SJCRH30 (cell line): Measurements from ENCODE around the gene ZFP91. TPM values are rescaled to one million over a fixed set of nuclear protein-coding genes. Genes with fewer than 3 reads are reported as not detected.
A peak's percentile ranks its signal among the peaks of the same experiment; 100 is the strongest.

ENCODE experiments used
- DNase-seq, 2 experiments: peaks; one replicate each; pipeline ENCODE4 v3.0.0-alpha.2; 2015 to 2020
- H3K27ac ChIP-seq: fragments of 250-450 bp; sonication (Bioruptor Pico); 2 replicates; pipeline ENCODE4 v1.5.1; 2020; ENCODE audit warnings: mild to moderate bottlenecking, moderate library complexity
- H3K27me3 ChIP-seq: fragments of 250-450 bp; sonication (Bioruptor Pico); 2 replicates; pipeline ENCODE4 v1.5.1; 2020; ENCODE audit warnings: mild to moderate bottlenecking, moderate library complexity
- H3K36me3 ChIP-seq: fragments of 250-450 bp; sonication (Bioruptor Pico); 2 replicates; pipeline ENCODE4 v1.5.1; 2020; ENCODE audit warnings: mild to moderate bottlenecking, moderate library complexity
- H3K4me1 ChIP-seq: fragments of 250-450 bp; sonication (Bioruptor Pico); 2 replicates; pipeline ENCODE4 v1.5.1; 2020; ENCODE audit warnings: mild to moderate bottlenecking, moderate library complexity
- H3K4me3 ChIP-seq: fragments of 250-450 bp; sonication (Bioruptor Pico); 2 replicates; pipeline ENCODE4 v1.5.1; 2020; ENCODE audit warnings: mild to moderate bottlenecking, moderate library complexity
- H3K9me3 ChIP-seq: fragments of 250-450 bp; sonication (Bioruptor Pico); replicated peaks from 2 replicates; pipeline ENCODE4 v1.5.1; 2020; ENCODE audit warnings: mild to moderate bottlenecking, moderate library complexity
- total RNA-seq: library from RNA; depleted of rRNA; stranded (reverse); fragments of >200 nt; shearing (Covaris generic); gene quantifications from 2 replicates; pipeline ENCODE4 v1.2.3, GENCODE V29; 2014

Gene ZFP91
- total RNA-seq, 1 experiment from 2014 or later, result 60.5 TPM

- peak in 1 of 2 experiments; percentile 28 for DNase-seq
- Histone ChIP-seq H3K36me3 (peaks cover 6% of the 10 kb centered on the region; the same call in 1 of the 2 replicates), H3K4me3 (peak overlapping the region; percentile 84), H3K9me3 (no peaks in the 10 kb centered on the region), H3K27me3 (no peaks in the 10 kb centered on the region), H3K27ac (peak overlapping the region; percentile 99), H3K4me1 (0 out of 2 replicates have a peak, but pooled peaks cover 3% of the 10 kb centered on the region)
Measured at GRCh38 chr11:58576887-58577471, 1.9 kb upstream of the ZFP91 start.

GRCh38 chr11:58577555-58578135 is 1.2 kb upstream of the ZFP91 start:
- Histone ChIP-seq H3K27ac (peak overlapping the region; percentile 99), H3K4me3 (peak overlapping the region; percentile 84), H3K36me3 (peaks cover 6% of the 10 kb centered on the region; the same call in 1 of the 2 replicates), H3K4me1 (0 out of 2 replicates have a peak, but pooled peaks cover 3% of the 10 kb centered on the region), H3K27me3 (no peaks in the 10 kb centered on the region), H3K9me3 (no peaks in the 10 kb centered on the region)
- DNase-seq, result peak; percentile 69 to 77

DNA sequence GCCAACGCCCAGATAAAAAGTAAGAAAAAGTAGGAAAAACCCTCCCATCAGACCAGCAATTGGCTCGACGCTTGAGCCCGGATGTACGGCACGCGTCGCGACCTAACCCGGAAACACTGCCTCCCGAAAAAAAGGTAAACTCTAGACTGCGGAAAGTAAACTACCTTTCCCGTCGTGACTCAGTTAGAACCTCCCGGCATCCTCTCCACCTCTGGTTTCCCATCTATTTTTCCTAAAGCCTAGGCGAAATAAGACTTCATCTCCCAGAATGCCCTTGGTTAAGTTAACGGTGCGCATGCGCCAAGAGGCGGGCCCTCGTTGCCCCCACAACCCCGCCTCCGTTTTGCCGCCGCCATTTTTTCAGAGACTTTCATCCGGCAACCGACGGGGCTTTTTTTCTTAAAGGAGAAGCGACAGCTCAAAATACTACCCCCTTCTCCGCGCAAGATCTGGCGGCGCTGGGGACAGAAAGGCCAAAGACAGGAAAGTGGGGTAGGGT is 678 bp upstream of the ZFP91 start:
- Histone ChIP-seq H3K27me3 (no peaks in the 10 kb centered on the region), H3K4me3 (peak overlapping the region; percentile 84), H3K36me3 (peaks cover 6% of the 10 kb centered on the region; the same call in 1 of the 2 replicates), H3K9me3 (no peaks in the 10 kb centered on the region), H3K4me1 (0 out of 2 replicates have a peak, but pooled peaks cover 3% of the 10 kb centered on the region), H3K27ac (peak overlapping the region; percentile 99)
- DNase-seq, result peak; percentile 90 to 97

- Histone ChIP-seq H3K36me3 (peaks cover 6% of the 10 kb centered on the region), H3K27me3 (no peaks in the 10 kb centered on the region), H3K4me1 (0 out of 2 replicates have a peak, but pooled peaks cover 3% of the 10 kb centered on the region), H3K4me3 (peak overlapping the region; percentile 84), H3K27ac (peak overlapping the region; percentile 99), H3K9me3 (no peaks in the 10 kb centered on the region)
- peak; percentile 89 for DNase-seq
Measured at GRCh38 chr11:58579192-58580129, 598 bp downstream of the ZFP91 start.

DNA sequence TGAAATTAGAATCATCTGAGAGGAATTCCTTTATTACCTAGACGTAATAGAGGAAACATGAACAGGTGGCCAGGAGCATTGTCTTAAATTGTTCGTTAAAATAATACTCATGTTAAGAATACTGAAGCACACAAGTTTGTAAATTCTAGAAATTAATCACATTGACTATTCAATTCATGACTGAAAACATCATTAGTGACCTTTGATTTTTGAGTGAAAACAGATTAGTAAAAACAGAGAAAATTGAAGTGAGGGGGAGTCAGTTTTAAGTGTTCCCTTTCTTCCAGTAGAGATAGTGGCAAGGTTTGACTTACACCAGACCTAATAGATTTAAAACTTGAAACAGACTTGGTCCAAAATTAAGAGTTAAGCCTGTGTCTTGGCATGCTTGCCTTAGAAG is 1.4 kb downstream of the ZFP91 start:
- peak overlapping the region; percentile 99; the same call in 1 of the 2 replicates for H3K27ac ChIP-seq
- H3K36me3 ChIP-seq, result peaks cover 14% of the 10 kb centered on the region
- H3K27me3 ChIP-seq, result no peaks in the 10 kb centered on the region
- no peak for DNase-seq
- 0 out of 2 replicates have a peak, but pooled peaks cover 6% of the 10 kb centered on the region for H3K4me1 ChIP-seq
- H3K4me3 ChIP-seq, result peak overlapping the region; percentile 84
- H3K9me3 ChIP-seq, result no peaks in the 10 kb centered on the region

GRCh38 chr11:58582437-58582836 is 3.6 kb downstream of the ZFP91 start:
- H3K27ac ChIP-seq, result no peak overlapping the region
- DNase-seq, result no peak
- no peaks in the 10 kb centered on the region for H3K9me3 ChIP-seq
- H3K36me3 ChIP-seq, result peaks cover 29% of the 10 kb centered on the region
- 0 out of 2 replicates have a peak, but pooled peaks cover 3% of the 10 kb centered on the region for H3K4me1 ChIP-seq
- H3K27me3 ChIP-seq, result no peaks in the 10 kb centered on the region
- no peak overlapping the region for H3K4me3 ChIP-seq

DNA sequence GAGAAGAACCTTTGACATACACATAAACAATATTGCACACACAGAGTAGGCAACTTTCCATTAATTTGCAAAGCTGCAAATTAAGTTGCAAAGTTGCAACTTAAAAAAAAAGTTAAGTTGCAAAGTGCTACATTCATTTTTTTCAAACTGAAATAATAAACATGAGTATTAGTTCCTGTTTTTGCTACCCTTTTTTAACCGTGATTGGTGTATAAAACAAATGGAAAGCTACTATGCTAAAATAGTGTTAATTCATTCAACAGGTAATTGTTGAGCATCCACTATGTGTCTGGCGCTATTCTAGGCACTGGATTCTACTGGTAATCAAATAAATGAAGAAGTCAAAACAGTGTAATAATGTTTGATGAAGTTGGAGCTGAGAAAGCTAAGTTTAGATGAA is 8.1 kb downstream of the ZFP91 start:
- no peak overlapping the region for H3K27ac ChIP-seq
- no peak for DNase-seq
- peaks cover 26% of the 10 kb centered on the region for H3K36me3 ChIP-seq
- no peak overlapping the region for H3K4me3 ChIP-seq
- H3K27me3 ChIP-seq, result no peaks in the 10 kb centered on the region
- no peaks in the 10 kb centered on the region for H3K9me3 ChIP-seq
- H3K4me1 ChIP-seq, result 0 out of 2 replicates have a peak, but pooled peaks cover 3% of the 10 kb centered on the region

GRCh38 chr11:58591659-58592058 is 12.8 kb downstream of the ZFP91 start:
- peaks cover 14% of the 10 kb centered on the region for H3K36me3 ChIP-seq
- H3K27ac ChIP-seq, result no peak overlapping the region
- no peaks in the 10 kb centered on the region for H3K9me3 ChIP-seq
- DNase-seq, result no peak
- no peak overlapping the region for H3K4me3 ChIP-seq
- no peaks in the 10 kb centered on the region for H3K4me1 ChIP-seq
- H3K27me3 ChIP-seq, result no peaks in the 10 kb centered on the region

DNA sequence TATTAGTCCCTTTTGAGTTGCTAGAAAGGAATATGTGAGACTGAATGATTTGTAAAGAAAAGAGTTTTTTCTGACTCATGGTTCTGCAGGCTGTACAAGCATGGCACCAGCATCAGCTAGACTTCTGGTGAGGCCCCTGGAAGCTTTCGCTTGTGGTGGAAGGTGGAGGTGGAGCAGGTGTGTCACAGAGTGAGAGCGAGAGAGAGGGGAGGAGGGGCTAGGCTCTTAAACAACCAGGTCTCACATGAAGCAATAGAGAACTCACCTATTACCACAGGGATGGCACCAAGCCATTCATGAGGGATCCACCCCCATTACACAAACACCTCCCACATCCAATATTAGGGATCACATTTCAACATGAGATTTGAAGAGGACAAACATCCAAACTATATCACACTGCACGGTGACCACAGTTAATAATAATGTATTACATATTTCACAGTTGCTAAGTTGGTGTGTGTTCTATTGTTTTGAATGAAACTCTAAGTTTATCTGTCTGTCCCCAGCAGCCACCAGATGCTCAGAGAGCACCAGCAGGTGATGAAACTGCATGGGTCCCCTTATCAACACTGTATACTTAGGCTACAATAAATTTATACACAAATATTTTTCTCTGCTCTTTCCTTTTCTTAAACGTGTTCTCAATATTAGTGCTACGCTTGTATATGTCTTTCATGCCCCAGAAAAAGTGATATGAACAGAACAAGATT is 14.1 kb downstream of the ZFP91 start:
- H3K27ac ChIP-seq, result no peak overlapping the region
- no peak for DNase-seq
- H3K4me3 ChIP-seq, result no peak overlapping the region
- no peaks in the 10 kb centered on the region for H3K4me1 ChIP-seq
- peaks cover 9% of the 10 kb centered on the region for H3K36me3 ChIP-seq
- no peaks in the 10 kb centered on the region for H3K9me3 ChIP-seq
- H3K27me3 ChIP-seq, result no peaks in the 10 kb centered on the region

- no peaks in the 10 kb centered on the region for H3K9me3 ChIP-seq
- DNase-seq, result no peak
- H3K4me3 ChIP-seq, result no peak overlapping the region
- peaks cover 14% of the 10 kb centered on the region; the same call in 1 of the 2 replicates for H3K36me3 ChIP-seq
- H3K4me1 ChIP-seq, result no peaks in the 10 kb centered on the region
- H3K27me3 ChIP-seq, result no peaks in the 10 kb centered on the region
- H3K27ac ChIP-seq, result no peak overlapping the region
Measured at GRCh38 chr11:58594826-58595225, 16.0 kb downstream of the ZFP91 start.

DNA sequence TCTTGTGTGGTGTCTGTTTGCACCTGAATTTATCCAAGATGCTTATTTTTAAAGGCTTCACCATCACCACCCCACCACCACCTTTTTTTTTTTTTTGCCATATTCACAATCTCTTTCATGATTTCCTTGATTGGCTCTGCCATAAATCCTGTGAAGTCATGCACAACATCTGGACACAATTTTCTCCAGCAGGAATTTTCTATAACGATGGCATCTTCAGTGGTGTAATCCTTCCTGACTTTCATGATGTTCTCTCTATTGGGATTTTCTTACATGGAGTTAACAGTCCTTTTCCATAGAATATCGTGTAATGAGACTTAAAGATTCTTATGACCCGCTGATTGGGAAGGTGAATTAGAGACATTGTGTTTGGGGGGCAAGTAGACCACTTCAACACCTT is 17.8 kb downstream of the ZFP91 start:
- DNase-seq, result no peak
- Histone ChIP-seq H3K27me3 (no peaks in the 10 kb centered on the region), H3K27ac (no peak overlapping the region), H3K4me3 (no peak overlapping the region), H3K4me1 (no peaks in the 10 kb centered on the region), H3K36me3 (peaks cover 14% of the 10 kb centered on the region; the same call in 1 of the 2 replicates), H3K9me3 (no peaks in the 10 kb centered on the region)

DNA sequence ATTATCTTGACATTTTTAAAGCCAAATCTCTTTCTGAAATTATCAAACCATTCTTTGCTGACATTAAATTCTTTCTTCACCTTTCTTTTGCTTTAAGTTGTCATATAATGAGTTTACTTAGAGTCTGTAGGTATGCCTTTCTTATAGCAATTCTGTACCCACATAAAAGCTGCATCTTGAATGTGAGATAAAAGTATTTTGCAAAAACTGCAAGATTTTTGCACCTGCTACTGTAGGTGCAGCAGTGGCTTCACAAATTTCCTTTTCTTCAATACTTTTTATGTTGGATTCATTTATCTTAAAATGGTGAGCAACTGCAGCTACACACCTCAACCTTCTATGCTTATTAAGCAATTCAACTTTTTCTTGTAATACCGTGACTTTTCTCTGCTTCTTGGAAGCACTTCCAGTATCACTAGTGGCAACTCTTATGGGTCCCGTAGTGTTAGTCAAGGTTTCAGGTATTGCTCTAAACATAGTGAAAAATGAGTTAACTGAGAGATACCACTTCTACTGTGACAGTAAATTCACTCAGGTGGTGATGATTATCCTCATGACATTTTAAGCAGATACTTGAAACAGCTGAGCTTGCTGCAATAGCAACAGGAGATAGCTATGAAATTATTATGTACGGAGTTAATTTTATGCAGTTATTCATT is 18.8 kb downstream of the ZFP91 start:
- Histone ChIP-seq H3K36me3 (peaks cover 12% of the 10 kb centered on the region; the same call in 1 of the 2 replicates), H3K27ac (no peak overlapping the region), H3K4me3 (no peak overlapping the region), H3K4me1 (no peaks in the 10 kb centered on the region), H3K9me3 (no peaks in the 10 kb centered on the region), H3K27me3 (no peaks in the 10 kb centered on the region)
- DNase-seq, result no peak

- no peaks in the 10 kb centered on the region for H3K27me3 ChIP-seq
- no peaks in the 10 kb centered on the region for H3K4me1 ChIP-seq
- H3K36me3 ChIP-seq, result peaks cover 7% of the 10 kb centered on the region; the same call in 1 of the 2 replicates
- H3K27ac ChIP-seq, result no peak overlapping the region
- H3K4me3 ChIP-seq, result no peak overlapping the region
- DNase-seq, result no peak
- no peaks in the 10 kb centered on the region for H3K9me3 ChIP-seq
Measured at GRCh38 chr11:58600510-58600909, 21.6 kb downstream of the ZFP91 start.
